IMR-90 (cell line): ENCODE measurements around the gene DBH. TPM values are rescaled to one million over a fixed set of nuclear protein-coding genes. Genes with fewer than 3 reads are reported as not detected.

Source experiments
- ATAC-seq: fragments of 200-7000 bp; cut with Tn5 transposase; 2 replicates; pipeline ENCODE4 v1.9.1; 2020; ENCODE audit warnings: low read depth, mild to moderate bottlenecking, moderate library complexity
- BruUV-seq: library from RNA; stranded (reverse); fragments of 400-500 nt; replicated peaks from 2 replicates; lab custom pipeline; 2021; lab: Mats Ljungman, UMichigan
- CTCF ChIA-PET: fragments of 300-600 bp; formaldehyde crosslinking; extraction: SDS; loops from one replicate; lab custom pipeline; 2021; ENCODE audit warnings: antibody characterized with exemption; lab: Yijun Ruan, JAX
- POLR2A ChIA-PET: fragments of 300-600 bp; sonication (Branson Sonifier 250); formaldehyde crosslinking; loops from one replicate; lab custom pipeline; 2022; ENCODE audit warnings: antibody characterized with exemption; ENCODE audit not compliant: unreplicated experiment; lab: Charles Lee
- DNase-seq: peaks from one replicate; pipeline ENCODE4 v3.0.0; 2013
- H2AFZ ChIP-seq: replicated peaks from 2 replicates; pipeline ENCODE3; 2013; ENCODE audit warnings: low read length, mild to moderate bottlenecking; ENCODE audit not compliant: poor library complexity
- H2AK5ac ChIP-seq: 2 replicates; pipeline ENCODE4 v1.6.1; 2013; ENCODE audit warnings: low read depth, low read length, inconsistent platforms
- H2AK9ac ChIP-seq: replicated peaks from 2 replicates; pipeline ENCODE3; 2013; ENCODE audit warnings: mild to moderate bottlenecking, low read depth, low read length, moderate library complexity; ENCODE audit not compliant: poor library complexity
- H2BK120ac ChIP-seq: 2 replicates; pipeline ENCODE4 v1.6.1; 2013; ENCODE audit warnings: low read depth, low read length, inconsistent platforms
- H2BK15ac ChIP-seq: 3 replicates; pipeline ENCODE4 v1.6.1; 2013; ENCODE audit warnings: low read depth, low read length, inconsistent platforms
- H2BK20ac ChIP-seq: 2 replicates; pipeline ENCODE4 v1.6.1; 2013; ENCODE audit warnings: low read depth, mild to moderate bottlenecking, inconsistent platforms, low read length, moderate library complexity
- H2BK5ac ChIP-seq: 2 replicates; pipeline ENCODE4 v1.6.1; 2013; ENCODE audit warnings: mild to moderate bottlenecking, low read depth, low read length, inconsistent platforms; ENCODE audit not compliant: poor library complexity, severe bottlenecking
- H3K14ac ChIP-seq: replicated peaks from 2 replicates; pipeline ENCODE4 v1.6.1; 2013; ENCODE audit warnings: low read depth, low read length, inconsistent platforms
- H3K18ac ChIP-seq: 2 replicates; pipeline ENCODE4 v1.6.1; 2013; ENCODE audit warnings: low read depth, low read length, control low read depth
- H3K23ac ChIP-seq: 2 replicates; pipeline ENCODE4 v1.6.1; 2013; ENCODE audit warnings: low read depth, low read length, inconsistent platforms
- H3K27ac ChIP-seq: 2 replicates; pipeline ENCODE4 v1.5.1; 2013; ENCODE audit warnings: mild to moderate bottlenecking, control low read depth, low read length; ENCODE audit not compliant: insufficient read depth
- H3K27me3 ChIP-seq: 2 replicates; pipeline ENCODE4 v1.6.1; 2013; ENCODE audit warnings: low read length; ENCODE audit not compliant: control insufficient read depth, insufficient read depth
- H3K36me3 ChIP-seq: 2 replicates; pipeline ENCODE4 v1.6.1; 2013; ENCODE audit warnings: low read length, mixed read lengths; ENCODE audit not compliant: control insufficient read depth, insufficient read depth
- H3K4ac ChIP-seq: 2 replicates; pipeline ENCODE4 v1.6.1; 2013; ENCODE audit warnings: low read depth, low read length, inconsistent platforms
- H3K4me1 ChIP-seq: 2 replicates; pipeline ENCODE4 v1.6.1; 2013; ENCODE audit warnings: low read length, mixed read lengths; ENCODE audit not compliant: control insufficient read depth, insufficient read depth
- H3K4me2 ChIP-seq: 2 replicates; pipeline ENCODE4 v1.6.1; 2013; ENCODE audit warnings: low read depth, mild to moderate bottlenecking, control low read depth, low read length, moderate library complexity
- H3K4me3 ChIP-seq: 2 replicates; pipeline ENCODE4 v1.5.1; 2013; ENCODE audit warnings: low read depth, mild to moderate bottlenecking, control low read depth, low read length, moderate library complexity; ENCODE audit not compliant: insufficient read depth
- H3K56ac ChIP-seq: 2 replicates; pipeline ENCODE4 v1.6.1; 2013; ENCODE audit warnings: low read length, inconsistent platforms; ENCODE audit not compliant: insufficient read depth; ENCODE audit errors: extremely low read depth
- H3K79me1 ChIP-seq, 2 experiments: 2 replicates each; pipeline ENCODE4 v1.6.1; 2013; ENCODE audit warnings: low read length in 2 of 2, inconsistent platforms in 1 of 2, low read depth in 1 of 2
- H3K9ac ChIP-seq: 2 replicates; pipeline ENCODE4 v1.6.1; 2013; ENCODE audit warnings: low read depth, low read length, control low read depth
- H3K9me1 ChIP-seq: 2 replicates; pipeline ENCODE4 v1.6.1; 2013; ENCODE audit warnings: low read length, inconsistent platforms; ENCODE audit not compliant: insufficient read depth
- H3K9me3 ChIP-seq: 2 replicates; pipeline ENCODE4 v1.6.1; 2013; ENCODE audit warnings: low read length; ENCODE audit not compliant: control insufficient read depth, insufficient read depth
- H4K20me1 ChIP-seq: 2 replicates; pipeline ENCODE4 v1.6.1; 2013; ENCODE audit warnings: low read length, inconsistent platforms; ENCODE audit not compliant: insufficient read depth
- H4K5ac ChIP-seq: 2 replicates; pipeline ENCODE4 v1.6.1; 2013; ENCODE audit warnings: mild to moderate bottlenecking, low read depth, low read length, control low read depth
- H4K8ac ChIP-seq, 2 experiments: 2 replicates each; pipeline ENCODE4 v1.6.1; 2013; ENCODE audit warnings: low read depth in 2 of 2, low read length in 2 of 2, control low read depth in 1 of 2, inconsistent platforms in 1 of 2
- H4K91ac ChIP-seq: 2 replicates; pipeline ENCODE4 v1.6.1; 2013; ENCODE audit warnings: low read depth, low read length, inconsistent platforms; ENCODE audit not compliant: insufficient read depth
- BHLHE40 ChIP-seq: fragments of 150-350 bp; IDR thresholded peaks from 2 replicates; pipeline ENCODE4 v1.6.1; 2016; ENCODE audit warnings: mild to moderate bottlenecking, low read depth, low read length
- MAZ ChIP-seq: IDR thresholded peaks from 2 replicates; pipeline ENCODE4 v1.6.1; 2012; ENCODE audit warnings: low read depth, mild to moderate bottlenecking, low read length, improper control_type of control experiment, moderate library complexity, borderline replicate concordance
- RCOR1 ChIP-seq: IDR thresholded peaks from 2 replicates; pipeline ENCODE4 v1.6.1; 2012; ENCODE audit warnings: mild to moderate bottlenecking, low read length, improper control_type of control experiment; ENCODE audit not compliant: insufficient replicate concordance
- RFX5 ChIP-seq: IDR thresholded peaks from 2 replicates; pipeline ENCODE4 v1.8.0; 2012; ENCODE audit warnings: low read depth, mild to moderate bottlenecking, low read length, moderate library complexity
- SMC3 ChIP-seq: fragments of 150-350 bp; IDR thresholded peaks from 2 replicates; pipeline ENCODE4 v1.6.1; 2016; ENCODE audit warnings: low read depth, mild to moderate bottlenecking, antibody characterized with exemption, low read length, moderate library complexity
- WGBS, 2 experiments: methylation state at CpG; one replicate each; pipeline versions ENCODE4 v1.1.5 to v1.1.7; 2013; ENCODE audit warnings: missing lambda C conversion rate in 2 of 2; ENCODE audit not compliant: insufficient read length in 1 of 2; ENCODE audit errors: extremely low coverage in 2 of 2; 5-methylcytosine and 5-hydroxymethylcytosine counted together
- dilution Hi-C: fragments of 300-500 bp; cut with HindIII; formaldehyde crosslinking; loops from one replicate; pipeline ENCODE4 v1.14.3; 2018; ENCODE audit warnings: low sequenced_read_pairs; ENCODE audit not compliant: unreplicated experiment
- in situ Hi-C: fragments of 300-500 bp; cut with MboI; formaldehyde crosslinking; loops from 3 replicates; pipeline ENCODE4 v1.14.3; 2019; ENCODE audit warnings: low sequenced_read_pairs, inconsistent platforms, mixed read lengths
- intact Hi-C: fragments of 100-400 bp; cut with micrococcal nuclease; formaldehyde crosslinking; loops from 2 replicates; pipeline ENCODE4 v1.10.0; 2022
- polyA plus RNA-seq, 3 experiments: library from polyadenylated mRNA; depleted of rRNA; stranded (reverse); fragments of >200 nt; gene quantifications; 2 replicates each; pipeline ENCODE4 v1.2.3, GENCODE V29; 2012; ENCODE audit warnings: low replicate concordance in 1 of 3
- total RNA-seq: library from RNA; depleted of rRNA; stranded (reverse); fragments of >200 nt; gene quantifications from 2 replicates; pipeline ENCODE4 v1.2.3, GENCODE V29; 2012

The DBH gene
- total and polyA plus RNA-seq, 2 of the 4 experiments (the other 2 are of a cell fraction) = not detected

DNA sequence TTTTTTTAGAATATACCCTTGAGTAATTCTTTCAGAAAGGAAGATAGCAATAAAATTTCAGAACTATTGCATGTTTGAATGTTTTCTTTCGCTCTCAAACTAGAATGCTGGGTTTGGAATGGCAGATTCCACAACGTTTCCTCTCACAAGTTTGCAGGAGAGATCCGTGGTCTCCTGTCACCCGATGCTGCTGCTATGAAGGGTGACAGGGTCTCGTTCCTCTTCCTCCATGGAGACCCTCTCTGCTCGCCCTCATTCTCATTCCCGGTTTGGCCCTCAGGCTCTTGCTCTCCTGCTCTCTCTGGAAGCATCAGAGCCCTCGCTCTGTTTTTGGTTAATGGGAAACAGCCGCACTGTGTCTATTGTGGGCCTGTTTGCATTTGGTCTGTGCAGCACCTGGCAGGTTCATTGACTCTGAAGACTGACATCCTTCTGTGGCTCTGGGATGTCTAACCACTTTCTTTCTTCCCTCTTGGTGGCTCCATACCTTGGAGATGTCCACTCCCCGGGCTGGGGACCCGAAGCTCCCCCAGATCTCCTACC lies 14.4 kb upstream of the DBH start:
- Histone ChIP-seq H3K79me1 (no peaks in the 10 kb centered on the region), H3K14ac (no peak overlapping the region), H3K23ac (no peak overlapping the region), H2BK20ac (no peak overlapping the region), H3K4ac (no peak overlapping the region), H2BK120ac (no peak overlapping the region), H3K56ac (no peak overlapping the region), H3K4me3 (no peak overlapping the region), H2BK5ac (no peak overlapping the region), H4K91ac (no peak overlapping the region), H2AFZ (no peak overlapping the region), H3K27me3 (peaks cover 29% of the 10 kb centered on the region), H3K9ac (no peak overlapping the region), H3K4me2 (no peak overlapping the region), H3K18ac (no peak overlapping the region), H4K5ac (no peak overlapping the region), H3K27ac (no peak overlapping the region), H3K36me3 (no peaks in the 10 kb centered on the region), H2BK15ac (no peak overlapping the region), H2AK5ac (no peak overlapping the region), H3K9me3 (peaks cover 4% of the 10 kb centered on the region), H2AK9ac (no peak overlapping the region), H4K8ac (no peak overlapping the region), H3K9me1 (no peaks in the 10 kb centered on the region), H4K20me1 (no peaks in the 10 kb centered on the region), H3K4me1 (no peaks in the 10 kb centered on the region)
- TF ChIP-seq MAZ (no peak), SMC3 (no peak), RFX5 (no peak), RCOR1 (no peak), BHLHE40 (no peak)
- in situ Hi-C loops = no loop called here
- DNase-seq (no peak), ATAC-seq (no peak)
- no TSS peak for BruUV-seq
- dilution Hi-C loops = no loop called here
- ChIA-PET CTCF (no interaction called here), POLR2A (no interaction called here)
- WGBS, 2 experiments = 60% methylated on average over 2 of the region's 11 CpGs; no CpG with 5 or more reads in 1 of the 2 experiments
- intact Hi-C loops = no loop called here
